ENCODE measurements around the gene PTPRN2.
"Not testable (repeated sequence)": the region's sequence is repeated elsewhere in the genome, so short reads cannot be mapped to it uniquely, and the experiment has no call there.

Gene PTPRN2

DNA sequence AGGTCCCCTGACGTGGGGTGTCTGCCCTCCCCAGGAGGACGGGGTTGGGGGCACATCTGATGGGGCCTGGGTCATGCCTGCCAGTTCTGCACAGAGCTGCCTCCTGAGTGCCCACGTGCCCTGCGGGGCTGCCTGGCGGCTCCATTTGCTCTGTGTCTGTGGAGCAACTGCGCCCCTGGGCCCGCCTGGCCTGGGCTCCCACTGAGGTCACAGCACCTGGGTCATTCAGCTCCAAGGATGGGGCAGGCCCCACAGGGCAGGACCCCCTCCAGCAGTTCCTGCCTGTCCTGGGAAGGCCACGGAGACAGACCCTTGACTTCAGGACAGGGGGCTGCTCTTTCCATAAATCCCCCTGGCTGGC is 590.6 kb downstream of the PTPRN2 start:
- no peak for DNase-seq

DNA sequence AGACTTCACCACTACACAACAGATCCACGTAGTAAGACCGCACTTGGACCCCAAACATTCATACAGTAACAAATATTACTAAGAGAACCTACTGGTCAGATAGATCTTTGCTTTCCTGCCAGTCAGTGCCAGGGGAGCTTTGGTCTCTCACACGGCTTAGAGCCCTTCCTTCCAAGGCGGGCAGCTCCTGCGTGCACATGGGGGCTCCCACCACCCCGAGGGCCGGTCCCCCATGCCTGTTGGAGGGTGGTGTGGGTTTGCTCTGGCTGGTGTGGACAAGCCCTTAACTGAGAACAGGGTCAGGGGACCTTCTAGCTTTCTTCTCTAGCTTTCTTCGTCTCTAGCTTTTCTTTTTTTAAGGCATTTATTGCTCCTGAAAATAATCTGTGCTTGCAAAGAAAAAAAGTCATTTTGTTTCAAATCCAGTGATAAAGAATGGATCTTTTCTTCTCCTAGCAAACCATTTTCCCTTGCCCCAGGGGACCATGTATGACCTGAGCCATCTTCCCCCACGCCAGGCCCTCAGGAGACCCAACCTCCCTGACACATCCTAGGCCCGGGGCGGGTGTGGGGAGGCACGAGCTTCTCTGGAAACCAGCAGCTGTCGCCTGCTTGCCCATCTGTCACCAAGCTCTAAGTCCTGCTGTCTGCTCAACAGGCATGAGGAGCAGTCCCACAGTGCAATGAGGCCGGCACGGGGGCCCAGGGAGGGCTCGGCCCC is 591.1 kb downstream of the PTPRN2 start:
- DNase-seq, result no peak

DNA sequence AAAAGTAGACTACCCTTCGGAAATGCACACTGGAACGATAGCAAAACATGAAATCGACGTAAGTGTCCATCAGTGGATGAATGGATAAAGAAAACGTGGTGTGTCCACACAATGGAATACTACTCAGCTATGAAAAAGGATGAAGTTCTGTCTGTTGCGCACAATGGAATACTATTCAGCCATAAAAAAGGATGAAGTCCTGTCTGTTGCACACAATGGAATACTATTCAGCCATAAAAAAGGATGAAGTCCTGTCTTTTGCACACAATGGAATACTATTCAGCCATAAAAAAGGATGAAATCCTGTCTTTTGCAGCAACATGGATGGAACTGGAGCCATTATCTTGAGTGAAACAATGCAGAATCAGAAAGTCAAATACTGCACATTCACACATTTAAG is 591.8 kb downstream of the PTPRN2 start:
- DNase-seq, result no peak

DNA sequence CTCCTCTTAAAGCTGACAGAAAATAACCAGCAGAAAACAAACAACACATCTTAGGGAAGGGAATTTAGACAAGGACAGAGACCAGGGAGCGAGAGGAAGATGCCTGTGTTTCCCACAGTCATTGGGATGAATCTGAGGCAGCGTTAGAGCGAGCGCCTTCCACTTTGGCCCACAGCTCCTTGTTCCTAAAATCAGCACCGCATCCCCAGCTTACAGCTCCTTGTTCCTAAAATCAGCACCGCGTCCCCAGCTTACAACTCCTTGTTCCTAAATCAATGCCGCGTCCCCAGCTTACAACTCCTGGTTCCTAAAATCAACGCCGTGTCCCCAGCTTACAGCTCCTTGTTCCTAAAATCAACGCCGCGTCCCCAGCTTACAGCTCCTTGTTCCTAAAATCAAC is 593.3 kb downstream of the PTPRN2 start:
- DNase-seq, result no peak

DNA sequence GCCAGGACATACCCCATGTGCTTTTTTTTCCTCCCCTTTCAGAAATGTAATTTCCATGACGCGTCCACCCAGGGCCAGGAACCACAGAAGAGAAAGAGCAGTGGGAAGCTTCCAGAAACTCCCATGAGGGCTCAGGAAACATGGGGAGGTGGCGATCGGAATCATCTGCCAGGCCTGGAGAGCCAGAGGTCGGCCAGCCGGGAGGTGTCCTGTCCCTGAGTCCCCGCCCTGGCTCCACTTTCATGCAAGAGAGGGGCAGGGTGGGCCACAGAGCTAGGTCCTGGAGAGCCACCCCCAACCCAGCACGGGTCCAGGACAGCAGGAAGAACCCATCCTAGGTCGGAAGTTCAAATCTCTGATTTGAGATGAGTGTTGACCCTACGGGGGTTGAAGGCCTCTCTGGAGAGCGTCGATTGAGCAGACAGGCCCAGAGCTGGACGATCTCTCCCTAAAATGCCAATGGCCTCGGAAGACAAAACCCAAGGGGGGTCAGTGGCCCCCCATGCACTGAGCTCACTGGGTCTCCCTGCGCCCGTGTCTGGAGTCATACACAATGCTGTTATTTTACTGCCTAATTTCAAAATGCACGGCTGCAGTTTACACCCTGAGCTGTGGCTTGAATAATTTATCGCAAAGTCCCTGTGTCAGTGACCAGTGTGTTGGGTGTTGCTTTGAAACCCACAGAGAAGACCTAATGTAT is 594.1 kb downstream of the PTPRN2 start:
- DNase-seq, result no peak

DNA sequence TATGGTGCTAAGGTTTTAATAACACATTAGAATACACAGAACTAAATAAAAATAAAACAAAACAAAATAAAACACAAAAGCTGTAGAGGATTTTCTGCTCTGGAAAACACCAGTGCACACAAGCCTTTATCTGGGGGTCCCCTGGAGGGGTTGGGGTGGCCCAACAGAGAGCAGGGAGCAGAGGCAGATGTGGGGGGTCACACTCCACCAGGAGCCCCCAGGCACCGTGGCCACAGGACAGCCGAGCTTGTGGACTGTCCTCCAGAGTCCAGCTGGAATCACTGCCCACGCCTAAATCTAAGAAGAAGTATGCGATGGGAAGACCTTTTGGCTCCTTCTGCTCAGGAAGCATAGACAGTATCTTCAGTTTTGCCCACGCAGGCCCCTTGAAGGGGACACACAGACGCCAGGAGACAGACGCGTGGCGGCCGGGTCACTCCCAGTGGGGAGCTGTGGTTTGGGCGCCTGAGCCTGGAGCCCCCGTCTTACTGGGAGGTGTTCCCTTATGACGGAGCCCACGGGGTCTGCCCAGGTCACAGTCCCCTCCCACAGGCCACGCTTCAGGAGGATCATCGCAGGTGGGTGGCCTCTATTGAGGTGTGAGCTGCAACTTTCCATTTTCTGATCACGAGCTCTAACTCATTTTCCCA is 595.0 kb downstream of the PTPRN2 start:
- no peak for DNase-seq

DNA sequence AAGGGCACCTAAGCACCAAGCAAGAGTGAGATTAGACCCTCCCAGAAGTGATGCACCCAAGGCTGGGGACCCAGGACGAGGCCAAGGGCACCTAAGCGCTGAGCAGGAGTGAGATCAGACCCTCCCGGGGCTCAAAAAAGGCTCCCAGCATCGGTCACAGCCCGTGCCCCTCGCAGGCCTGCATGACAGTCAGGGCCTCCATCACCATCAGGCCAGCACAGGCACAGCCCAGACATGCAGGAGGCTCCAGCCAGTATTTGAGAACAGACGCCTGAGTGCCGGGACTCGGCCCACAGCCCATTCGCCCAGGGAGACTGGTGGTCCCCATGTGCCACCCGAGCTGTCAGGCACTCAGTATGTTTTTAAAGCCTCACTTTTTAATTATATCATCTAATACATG is 595.9 kb downstream of the PTPRN2 start:
- no peak for DNase-seq

DNA sequence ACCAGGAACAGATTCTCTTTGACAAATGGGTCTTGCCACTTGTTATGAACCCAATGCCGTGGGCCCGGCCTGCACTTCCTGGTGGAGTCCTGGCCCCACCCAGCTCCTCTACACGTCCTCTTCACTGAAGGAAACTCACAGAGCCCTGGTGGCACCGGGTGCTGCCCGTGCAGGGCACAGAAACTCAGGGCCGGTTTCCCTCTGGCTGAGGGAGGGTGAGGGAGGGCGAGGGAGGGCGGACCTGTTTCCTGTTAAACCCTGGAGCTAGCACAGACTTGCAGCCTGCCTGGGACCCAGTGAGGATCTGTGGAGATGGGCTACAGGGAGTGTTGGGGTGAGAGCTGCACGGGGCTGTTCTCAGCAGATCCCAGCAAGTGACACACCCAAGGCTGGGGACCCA is 596.3 kb downstream of the PTPRN2 start:
- DNase-seq, result peak; percentile 35

DNA sequence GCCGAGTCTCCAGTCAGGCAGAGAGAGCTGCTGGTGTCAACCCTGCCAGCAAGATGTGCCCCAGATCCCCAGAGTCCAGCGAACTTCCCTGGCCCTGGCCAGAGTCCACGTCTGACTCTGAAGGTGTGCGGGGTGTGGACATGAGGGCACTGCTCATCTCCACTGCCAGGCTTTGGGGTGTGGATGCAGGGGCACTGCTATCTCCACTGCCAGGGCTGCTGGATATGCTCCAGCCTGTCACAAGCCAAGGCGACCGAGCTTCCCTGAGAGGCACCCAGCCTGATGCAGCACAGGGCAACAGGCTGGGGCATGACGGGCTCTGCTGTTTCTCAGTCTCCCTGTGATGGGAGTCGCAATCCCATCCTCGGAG is 596.8 kb downstream of the PTPRN2 start:
- no peak for DNase-seq

DNA sequence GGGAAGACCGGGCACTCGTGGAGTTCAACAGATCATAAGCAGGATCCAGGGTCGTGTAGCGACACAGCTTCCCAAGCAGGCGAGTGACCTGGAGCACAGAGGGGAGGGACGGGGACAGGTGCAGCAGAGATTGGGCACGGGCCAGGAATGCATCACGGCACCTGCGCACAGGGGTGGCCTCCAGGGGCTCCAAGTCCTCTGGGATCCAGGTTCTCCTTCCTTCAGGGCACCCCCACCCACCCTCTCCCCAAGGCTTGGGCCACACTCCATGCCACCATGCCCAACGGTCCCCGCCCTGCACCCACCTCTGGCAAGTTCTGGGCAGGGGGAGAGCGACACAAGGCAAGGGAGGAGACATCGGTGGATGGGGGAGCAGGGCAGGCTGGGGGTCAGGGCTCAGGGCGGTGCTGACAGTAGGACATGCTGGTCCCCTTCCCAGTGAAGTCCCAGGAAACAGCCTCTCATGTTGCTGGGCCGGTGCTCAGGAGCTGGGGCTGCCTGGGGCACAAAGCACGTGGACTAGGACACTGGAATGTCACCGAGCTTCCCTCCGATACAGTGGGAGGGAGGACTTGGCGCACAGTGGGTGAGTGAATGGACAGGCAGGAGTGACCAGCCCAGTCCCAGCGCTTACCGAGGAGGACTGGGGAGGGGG is 597.3 kb downstream of the PTPRN2 start:
- no peak for DNase-seq

DNA sequence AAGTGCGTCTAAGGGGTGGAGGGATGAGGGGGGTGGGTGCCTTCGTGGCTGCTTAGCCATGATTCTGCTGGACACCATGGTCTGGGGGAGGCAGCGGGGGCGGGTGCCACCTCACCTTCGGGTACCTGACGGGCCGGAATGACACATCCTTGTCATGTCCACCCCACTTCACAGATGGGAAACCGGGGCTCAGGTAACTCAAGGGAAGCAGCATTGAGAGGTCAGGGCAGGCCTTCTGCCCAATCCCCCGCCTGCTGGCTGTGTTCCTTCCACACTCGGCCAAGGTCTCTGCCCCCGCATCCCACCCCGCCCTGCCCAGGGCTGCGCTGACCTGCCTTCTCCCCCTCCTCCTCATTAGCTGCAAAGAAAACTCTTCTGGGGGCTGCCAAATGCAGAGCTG is 598.0 kb downstream of the PTPRN2 start:
- DNase-seq, result no peak

DNA sequence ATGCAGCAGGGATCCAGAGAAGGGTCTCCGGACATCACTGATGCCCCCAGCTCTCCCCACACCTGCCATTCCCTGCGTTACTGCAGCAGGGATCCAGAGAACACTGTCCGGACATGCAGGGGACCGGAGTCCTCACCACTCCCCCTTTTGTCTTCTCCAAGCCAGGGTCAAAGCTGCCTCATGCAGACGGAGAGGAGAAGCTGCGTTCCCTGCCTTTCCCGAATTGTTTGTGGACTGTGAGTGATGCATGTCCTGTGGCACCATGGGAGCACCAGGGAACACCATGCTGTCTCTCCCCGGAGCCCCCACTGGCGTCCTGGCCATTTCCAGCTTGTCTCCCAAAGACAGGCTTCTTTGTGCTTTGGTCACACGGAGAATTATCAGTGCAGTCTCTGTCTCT is 599.7 kb downstream of the PTPRN2 start:
- DNase-seq, result no peak

DNA sequence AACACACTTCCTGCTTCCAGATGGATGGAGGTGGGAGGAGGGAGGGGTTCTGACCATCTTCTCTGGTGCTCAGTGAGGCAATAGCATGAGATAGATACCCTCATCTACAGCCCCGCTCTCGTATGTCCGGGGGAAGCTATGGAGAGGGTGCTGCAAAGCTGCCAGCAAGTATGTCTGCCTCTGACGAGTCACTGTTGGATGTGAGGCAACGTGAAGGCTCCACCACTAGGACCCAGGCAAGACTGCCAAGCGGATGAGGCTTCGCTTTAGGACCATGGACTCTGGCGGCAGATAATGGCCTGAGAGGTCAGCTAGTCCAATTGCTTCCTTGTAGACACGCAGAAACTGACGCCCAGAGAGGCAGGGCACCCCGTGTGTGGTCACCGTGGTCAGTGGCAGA is 601.6 kb downstream of the PTPRN2 start:
- no peak for DNase-seq

DNA sequence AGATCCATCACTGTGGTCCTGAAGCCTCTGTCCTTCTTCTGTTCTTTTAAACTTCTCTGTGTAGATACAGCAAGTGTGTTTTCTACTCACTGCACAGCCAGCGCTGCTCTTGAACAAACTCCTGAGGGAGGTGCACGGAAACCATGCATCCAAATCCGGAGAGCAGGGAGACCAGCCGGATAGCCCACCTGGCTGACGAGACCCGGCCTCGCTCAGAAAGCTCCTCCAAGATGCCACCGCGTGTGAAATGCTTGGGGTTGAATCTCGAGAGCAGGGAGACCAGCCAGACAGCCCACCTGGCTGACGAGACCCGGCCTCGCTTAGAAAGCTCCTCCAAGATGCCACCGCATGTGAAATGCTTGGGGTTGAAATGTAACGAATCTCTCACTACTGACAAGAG is 602.0 kb downstream of the PTPRN2 start:
- DNase-seq, result no peak

DNA sequence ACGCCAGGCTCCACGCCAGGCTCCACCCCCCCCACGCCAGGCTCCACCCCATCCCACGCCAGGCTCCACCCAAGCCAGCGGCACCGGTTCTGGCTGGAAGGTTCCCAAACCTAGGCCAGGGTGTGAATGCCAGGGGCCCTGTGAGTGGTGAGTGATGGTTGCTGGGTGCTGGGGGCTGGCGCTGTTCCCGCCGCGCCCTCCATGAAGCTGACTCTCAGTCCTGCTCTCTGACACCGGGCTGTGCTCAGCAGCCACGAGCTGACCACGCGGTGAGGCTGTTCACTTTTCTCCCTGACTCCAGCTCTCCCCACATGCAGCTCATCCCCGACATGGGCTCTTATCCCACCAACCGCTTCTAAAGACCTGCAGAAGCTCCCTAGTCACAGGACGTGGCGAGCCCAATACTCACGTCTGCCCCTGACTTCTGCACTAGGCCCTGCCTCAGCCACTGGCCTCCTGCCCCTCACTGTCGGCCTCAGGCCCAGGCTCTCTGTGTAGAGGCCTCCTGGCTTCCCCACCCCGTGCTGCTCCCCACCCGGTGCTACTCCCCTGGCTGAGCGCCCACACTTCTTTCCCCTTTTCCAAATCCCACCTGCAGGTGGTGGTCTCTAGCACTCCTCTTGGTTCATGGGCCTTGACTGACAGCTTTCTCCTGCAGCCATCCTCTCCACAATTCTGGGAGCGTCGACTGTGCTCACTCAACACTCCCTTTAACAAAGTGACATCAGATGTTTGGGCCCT is 603.0 kb downstream of the PTPRN2 start:
- DNase-seq, result no peak

DNA sequence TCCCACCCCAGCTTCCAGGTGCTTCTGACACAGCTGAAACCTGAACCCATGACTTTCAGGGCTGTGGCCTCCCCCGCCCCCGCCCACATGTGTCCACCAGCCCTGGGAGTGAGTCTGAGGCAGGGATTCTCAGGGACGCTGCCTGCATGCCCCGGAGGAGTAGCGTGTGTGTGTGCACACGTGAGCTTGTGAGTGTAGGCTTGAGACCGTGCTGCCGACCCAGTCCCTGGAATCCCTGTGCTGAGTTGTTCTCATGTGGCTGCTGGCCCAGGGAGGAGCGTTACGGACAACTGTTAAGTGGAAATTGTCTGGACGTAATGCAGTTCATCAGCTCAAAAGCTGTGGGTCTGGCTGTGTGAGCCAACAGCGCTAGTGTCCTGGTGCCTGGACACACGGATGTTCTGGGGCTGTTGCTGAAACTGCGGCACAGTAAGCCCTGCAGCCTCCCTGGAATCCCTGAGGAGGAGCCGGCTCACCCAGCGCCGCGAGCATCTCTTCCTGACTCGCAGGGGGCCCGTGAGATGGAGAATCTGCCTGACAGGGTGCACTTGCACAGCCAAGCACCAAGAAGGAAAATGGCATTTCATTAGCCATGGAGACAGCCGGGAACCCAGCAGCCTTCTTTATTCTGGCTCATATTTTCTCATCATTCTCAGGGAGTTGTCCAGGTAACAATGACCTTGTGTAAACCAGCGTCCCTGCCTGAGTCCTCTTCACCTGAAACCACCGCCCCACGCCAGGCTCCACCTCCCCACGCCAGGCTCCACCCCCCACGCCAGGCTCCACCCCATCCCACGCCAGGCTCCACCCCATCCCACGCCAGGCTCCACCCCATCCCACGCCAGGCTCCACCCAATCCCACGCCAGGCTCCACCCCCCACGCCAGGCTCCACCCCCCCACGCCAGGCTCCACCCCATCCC is 603.9 kb downstream of the PTPRN2 start:
- DNase-seq, result no peak

DNA sequence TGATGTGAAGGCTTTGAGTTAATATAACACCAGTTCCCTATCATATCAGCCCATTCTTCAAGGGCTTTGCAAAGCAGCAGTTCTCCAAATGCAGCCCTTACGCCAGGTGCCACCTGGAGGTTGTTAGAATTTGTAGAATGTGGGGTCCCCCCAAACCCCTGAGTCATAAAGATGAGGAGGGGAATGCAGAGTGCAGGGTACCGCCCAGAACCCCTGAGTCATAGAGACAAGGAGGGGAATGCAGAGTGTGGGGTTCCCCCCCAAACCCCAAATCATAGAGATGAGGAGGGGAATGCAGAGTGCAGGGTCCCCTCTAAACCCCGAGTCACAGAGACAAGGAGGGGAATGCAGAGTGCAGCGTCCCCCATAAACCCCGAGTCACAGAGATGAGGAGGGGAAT is 605.8 kb downstream of the PTPRN2 start:
- no peak for DNase-seq

DNA sequence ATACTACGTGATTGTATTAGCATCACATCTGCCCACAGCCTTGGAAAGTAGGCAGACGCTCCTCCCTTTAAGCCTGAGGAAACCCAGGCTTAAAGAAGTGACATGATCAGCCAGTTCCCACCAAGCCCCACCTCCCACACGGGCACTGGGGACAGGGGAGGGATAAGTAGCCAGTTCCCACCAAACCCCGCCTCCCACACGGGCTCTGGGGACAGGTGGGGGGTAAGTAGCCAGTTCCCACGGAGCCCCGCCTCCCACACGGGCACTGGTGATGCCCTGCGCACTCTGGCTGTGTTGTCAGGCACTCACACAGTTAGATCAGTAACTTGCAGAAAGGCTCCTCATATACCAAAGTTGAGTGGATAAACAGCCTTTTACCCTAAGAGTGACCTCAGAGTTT is 606.8 kb downstream of the PTPRN2 start:
- no peak for DNase-seq

DNA sequence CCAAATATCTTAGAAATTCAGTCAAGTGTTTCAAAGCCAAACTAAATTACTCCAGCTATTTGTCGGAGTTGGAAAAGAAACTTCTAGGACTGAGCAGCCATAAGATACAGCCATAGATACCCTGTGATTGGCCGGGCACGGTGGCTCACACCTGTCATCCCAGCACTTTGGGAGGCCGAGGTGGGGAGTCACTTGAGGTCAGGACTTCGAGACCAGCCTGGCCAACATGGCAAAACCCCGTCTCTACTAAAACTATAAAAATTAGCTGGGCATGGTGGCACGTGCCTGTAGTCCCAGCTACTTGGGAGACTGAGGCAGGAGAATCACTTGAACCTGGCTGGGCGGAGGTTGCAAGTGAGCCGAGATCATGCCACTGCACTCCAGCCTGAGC is 607.3 kb downstream of the PTPRN2 start:
- not testable (repeated sequence) for DNase-seq

DNA sequence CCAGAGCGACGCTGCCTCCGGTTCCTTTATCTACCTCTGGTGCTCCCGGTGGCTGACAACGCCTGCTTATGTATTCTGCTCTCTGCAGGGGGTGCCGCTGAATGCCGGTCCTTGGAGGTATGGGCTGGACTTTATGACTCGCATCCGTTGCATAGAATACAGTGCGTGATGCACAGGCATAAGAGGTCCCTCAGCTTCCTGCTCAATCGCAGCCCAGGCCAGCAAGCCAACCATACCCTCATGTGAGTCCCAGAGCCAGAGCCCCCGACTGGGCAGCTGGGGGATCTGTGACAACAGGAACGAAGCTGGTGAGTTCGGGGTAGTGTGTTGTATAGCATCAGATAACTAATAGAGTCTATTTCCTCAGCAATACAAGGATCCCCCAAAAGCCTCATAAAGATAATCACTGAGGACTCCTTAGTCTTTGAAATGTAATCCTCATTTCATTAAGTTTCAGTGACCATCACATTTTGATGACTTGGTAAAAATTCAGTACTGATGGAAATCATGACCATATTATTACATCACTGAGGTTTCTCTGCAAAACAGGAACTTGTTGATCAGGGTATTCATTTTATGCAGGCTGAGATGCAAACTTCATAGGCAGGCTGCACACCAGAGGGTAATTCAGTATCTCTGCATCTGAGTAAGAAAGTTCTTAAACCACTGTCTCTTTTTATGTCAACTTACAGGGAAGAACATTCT is 607.8 kb downstream of the PTPRN2 start:
- DNase-seq, result no peak

DNA sequence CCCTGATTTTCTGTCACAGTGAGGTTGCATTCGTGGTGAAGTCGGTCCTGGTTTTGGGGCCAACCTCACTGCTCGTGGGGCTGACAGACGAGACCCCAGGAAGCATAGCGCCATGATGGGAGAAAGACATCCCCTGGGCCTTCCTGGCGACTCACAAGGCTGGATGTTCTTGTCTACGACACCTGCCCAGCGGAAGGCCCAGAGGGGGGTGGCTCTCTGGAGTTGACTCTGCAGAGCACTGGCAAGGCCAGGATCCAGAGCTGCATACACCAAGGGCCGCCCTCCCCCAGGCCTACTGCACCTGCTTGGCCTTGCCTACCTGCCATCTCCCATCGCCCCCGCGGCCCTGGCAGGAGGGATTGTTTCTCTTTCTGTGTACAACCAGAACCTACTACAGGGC is 608.9 kb downstream of the PTPRN2 start:
- no peak for DNase-seq
